ENCODE measurements around the gene TSPAN11.
"Not testable (repeated sequence)": the region's sequence is repeated elsewhere in the genome, so short reads cannot be mapped to it uniquely, and the experiment has no call there.

The TSPAN11 gene

GRCh38 chr12:31021809-31022494, 95.4 kb downstream of the TSPAN11 start:
- no peak for DNase-seq

- DNase-seq, result no peak
Measured at GRCh38 chr12:31023271-31023724, 96.8 kb downstream of the TSPAN11 start.

GRCh38 chr12:31026202-31026601, 99.7 kb downstream of the TSPAN11 start:
- DNase-seq, result no peak

- DNase-seq, result not testable (repeated sequence)
Measured at GRCh38 chr12:31027006-31027405, 100.5 kb downstream of the TSPAN11 start.

- DNase-seq, result no peak
Measured at GRCh38 chr12:31029468-31029867, 102.9 kb downstream of the TSPAN11 start.

GRCh38 chr12:31029916-31030562, 103.5 kb downstream of the TSPAN11 start:
- no peak for DNase-seq

- DNase-seq, result no peak
Measured at GRCh38 chr12:31031951-31032335, 105.4 kb downstream of the TSPAN11 start.

- no peak for DNase-seq
Measured at GRCh38 chr12:31033146-31033545, 106.6 kb downstream of the TSPAN11 start.

GRCh38 chr12:31033681-31034080, 107.1 kb downstream of the TSPAN11 start:
- no peak for DNase-seq

- no peak for DNase-seq
Measured at GRCh38 chr12:31034372-31034771, 107.8 kb downstream of the TSPAN11 start.

- no peak for DNase-seq
Measured at GRCh38 chr12:31035226-31035625, 108.7 kb downstream of the TSPAN11 start.

GRCh38 chr12:31035967-31036665, 109.6 kb downstream of the TSPAN11 start:
- no peak for DNase-seq

- DNase-seq, result no peak
Measured at GRCh38 chr12:31037028-31037427, 110.5 kb downstream of the TSPAN11 start.

GRCh38 chr12:31037931-31038330, 111.4 kb downstream of the TSPAN11 start:
- no peak for DNase-seq

GRCh38 chr12:31041033-31041564, 114.6 kb downstream of the TSPAN11 start:
- DNase-seq, result no peak

Measured in GOT3 (cell line).